NB4 (cell line): ENCODE data around the gene DIS3L2.
A peak's percentile ranks its signal among the peaks of the same experiment; 100 is the strongest.

Experiments
- DNase-seq: peaks from one replicate; pipeline ENCODE4 v3.0.0; 2010; ENCODE audit warnings: low read depth
- H3K4me3 ChIP-seq: one replicate; pipeline ENCODE4 v1.5.1; 2011; ENCODE audit warnings: mild to moderate bottlenecking, low read depth, low read length, moderate library complexity
- MYC ChIP-seq: IDR thresholded peaks from 2 replicates; pipeline ENCODE4 v1.6.1; 2011; ENCODE audit warnings: low read depth, low read length
- POLR2A ChIP-seq: IDR thresholded peaks from 2 replicates; pipeline ENCODE4 v1.6.1; 2011; ENCODE audit warnings: mild to moderate bottlenecking; ENCODE audit not compliant: insufficient read length; ENCODE audit errors: extremely low read depth
- TF ChIP-seq, protein P1 (sequence below): IDR thresholded peaks from 2 replicates; pipeline ENCODE4 v1.6.1; 2011; ENCODE audit warnings: low read depth, low read length
- TF ChIP-seq, protein P2 (sequence below): IDR thresholded peaks from one replicate; pipeline ENCODE4 v1.5.1; 2012; ENCODE audit warnings: low read depth, low read length

Gene DIS3L2

DNA sequence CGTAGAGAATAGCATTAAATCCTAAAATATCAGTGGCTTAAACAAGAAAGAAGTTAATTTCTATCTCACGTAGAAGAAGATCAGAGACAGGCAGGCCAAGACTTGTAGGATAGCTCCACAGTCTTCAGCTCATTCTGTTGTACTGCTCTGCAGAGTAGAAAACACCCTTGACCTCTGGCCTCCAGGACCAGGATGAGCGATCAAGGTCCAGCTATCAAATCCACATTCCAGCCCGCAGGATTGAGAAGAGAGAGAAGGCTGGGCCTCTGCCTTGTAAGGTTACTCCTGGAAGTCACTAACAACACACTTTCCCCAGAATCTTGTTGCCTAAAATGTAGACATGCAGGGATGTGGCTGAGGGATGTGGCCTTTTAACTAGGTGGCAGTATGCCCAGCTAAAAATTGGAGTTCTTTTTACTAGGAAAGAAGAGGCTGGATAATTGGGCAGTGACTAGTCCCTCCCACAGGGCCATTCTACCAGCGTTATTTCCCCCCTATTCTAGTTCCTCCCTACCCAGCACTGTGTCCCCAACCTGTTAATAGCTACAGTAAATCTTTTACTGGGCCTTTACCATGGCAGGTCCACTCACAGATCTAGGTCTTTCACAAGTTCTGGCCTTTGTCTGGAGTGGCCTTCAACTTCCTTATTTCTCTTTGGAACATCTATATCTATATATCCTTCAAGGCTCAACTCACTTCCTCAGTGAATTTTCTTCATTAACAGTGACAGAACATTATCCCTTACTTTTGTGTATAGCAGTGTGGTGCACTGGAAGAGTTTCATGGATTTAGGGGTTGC, 165.0 kb downstream of the DIS3L2 start:
- H3K4me3 ChIP-seq: no peak overlapping the region
- TF ChIP-seq, protein P1, sequence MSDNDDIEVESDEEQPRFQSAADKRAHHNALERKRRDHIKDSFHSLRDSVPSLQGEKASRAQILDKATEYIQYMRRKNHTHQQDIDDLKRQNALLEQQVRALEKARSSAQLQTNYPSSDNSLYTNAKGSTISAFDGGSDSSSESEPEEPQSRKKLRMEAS: no peak
- TF ChIP-seq, protein P2, sequence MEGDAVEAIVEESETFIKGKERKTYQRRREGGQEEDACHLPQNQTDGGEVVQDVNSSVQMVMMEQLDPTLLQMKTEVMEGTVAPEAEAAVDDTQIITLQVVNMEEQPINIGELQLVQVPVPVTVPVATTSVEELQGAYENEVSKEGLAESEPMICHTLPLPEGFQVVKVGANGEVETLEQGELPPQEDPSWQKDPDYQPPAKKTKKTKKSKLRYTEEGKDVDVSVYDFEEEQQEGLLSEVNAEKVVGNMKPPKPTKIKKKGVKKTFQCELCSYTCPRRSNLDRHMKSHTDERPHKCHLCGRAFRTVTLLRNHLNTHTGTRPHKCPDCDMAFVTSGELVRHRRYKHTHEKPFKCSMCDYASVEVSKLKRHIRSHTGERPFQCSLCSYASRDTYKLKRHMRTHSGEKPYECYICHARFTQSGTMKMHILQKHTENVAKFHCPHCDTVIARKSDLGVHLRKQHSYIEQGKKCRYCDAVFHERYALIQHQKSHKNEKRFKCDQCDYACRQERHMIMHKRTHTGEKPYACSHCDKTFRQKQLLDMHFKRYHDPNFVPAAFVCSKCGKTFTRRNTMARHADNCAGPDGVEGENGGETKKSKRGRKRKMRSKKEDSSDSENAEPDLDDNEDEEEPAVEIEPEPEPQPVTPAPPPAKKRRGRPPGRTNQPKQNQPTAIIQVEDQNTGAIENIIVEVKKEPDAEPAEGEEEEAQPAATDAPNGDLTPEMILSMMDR: no peak
- TF ChIP-seq MYC: no peak
- no peak for TF ChIP-seq POLR2A
- DNase-seq: peak; percentile 45

DNA sequence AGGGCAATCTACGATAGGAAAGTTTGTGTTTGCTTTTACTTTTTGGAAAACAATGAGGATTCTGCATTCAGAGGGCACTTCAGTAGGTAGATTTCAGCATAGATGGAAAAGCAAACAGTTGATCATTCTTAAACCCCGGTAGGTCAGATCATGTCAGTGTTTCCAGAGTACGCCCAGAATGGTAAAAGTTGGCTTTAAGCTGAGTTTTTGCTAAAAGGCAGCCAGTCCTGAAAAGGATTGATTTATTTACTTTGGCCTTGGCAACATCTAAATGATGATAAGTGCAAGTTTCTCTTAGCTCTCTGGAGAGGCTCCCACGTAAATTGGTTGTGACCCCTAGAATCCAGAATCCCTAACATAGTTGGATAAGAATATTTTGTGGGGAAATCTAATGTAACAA, 168.0 kb downstream of the DIS3L2 start:
- H3K4me3 ChIP-seq: no peak overlapping the region
- TF ChIP-seq POLR2A: no peak
- DNase-seq: no peak

DNA sequence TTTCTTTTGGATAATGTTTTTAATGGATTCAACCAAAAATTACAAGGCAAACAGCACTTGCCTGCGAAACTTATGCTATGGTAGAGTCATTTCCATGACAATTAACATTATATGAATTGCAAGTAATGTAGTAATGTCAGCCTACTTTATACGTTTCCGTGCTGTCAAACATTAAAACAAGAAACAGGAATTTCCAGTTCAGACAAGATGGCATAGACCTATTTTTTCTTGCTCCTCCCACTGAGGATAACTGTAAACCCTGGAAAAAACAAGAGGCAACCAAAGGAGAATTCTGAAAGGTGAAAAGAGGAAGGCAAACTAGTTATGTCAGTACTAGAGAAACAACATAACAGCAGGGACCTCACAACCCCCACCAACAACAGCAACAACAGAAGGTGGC, 170.7 kb downstream of the DIS3L2 start:
- H3K4me3 ChIP-seq: no peak overlapping the region
- TF ChIP-seq, protein P2: no peak
- TF ChIP-seq MYC (no peak), POLR2A (no peak)
- TF ChIP-seq, protein P1: no peak
- DNase-seq: no peak

DNA sequence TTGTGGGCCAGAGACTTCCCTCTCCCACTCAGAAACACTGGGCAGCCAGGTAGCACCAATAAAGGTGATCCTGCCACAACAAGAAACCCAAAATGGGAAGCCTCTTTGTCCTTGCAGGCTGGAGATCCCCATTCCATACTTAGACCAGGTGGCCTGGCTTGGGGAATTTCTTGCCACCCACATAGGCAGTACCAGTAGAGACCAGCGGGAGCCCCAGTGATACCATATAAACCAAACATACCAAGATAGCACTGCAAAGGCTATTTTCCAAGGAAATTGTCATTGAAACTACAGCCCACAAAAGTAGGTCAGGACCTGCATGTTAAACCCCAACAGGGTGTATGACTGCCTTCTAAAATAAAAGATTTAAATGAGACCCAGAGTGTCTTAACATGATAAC, 171.6 kb downstream of the DIS3L2 start:
- DNase-seq: no peak
- TF ChIP-seq MYC (no peak), POLR2A (no peak)
- TF ChIP-seq, protein P1: no peak
- TF ChIP-seq, protein P2: peak; percentile 1

DNA sequence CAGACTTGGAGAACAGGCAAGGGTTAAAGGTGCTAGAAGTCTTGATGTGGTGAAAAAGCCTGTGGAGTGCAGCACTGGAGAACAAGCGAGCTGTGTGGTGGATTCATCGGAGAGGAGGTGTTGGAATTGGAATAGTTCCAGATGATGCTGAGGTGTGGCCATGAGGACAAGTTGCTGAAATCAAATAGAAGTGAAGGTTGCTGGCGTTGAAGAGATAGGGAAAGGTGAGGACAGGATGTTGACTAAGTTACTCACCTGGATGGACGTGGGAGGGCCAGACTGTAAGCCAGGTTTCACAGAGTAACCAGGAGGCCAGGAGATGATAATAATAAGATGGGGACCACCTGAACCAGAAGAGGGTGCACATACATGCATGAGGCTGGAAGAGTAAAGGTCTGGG, 173.4 kb downstream of the DIS3L2 start:
- DNase-seq: no peak
- TF ChIP-seq, protein P2: no peak
- no peak for TF ChIP-seq MYC
- TF ChIP-seq POLR2A: no peak
- TF ChIP-seq, protein P1: no peak
- H3K4me3 ChIP-seq: no peak overlapping the region

More for the DNA sequence above, 171.6 kb downstream of the DIS3L2 start:
- no peak overlapping the region for H3K4me3 ChIP-seq

DNA sequence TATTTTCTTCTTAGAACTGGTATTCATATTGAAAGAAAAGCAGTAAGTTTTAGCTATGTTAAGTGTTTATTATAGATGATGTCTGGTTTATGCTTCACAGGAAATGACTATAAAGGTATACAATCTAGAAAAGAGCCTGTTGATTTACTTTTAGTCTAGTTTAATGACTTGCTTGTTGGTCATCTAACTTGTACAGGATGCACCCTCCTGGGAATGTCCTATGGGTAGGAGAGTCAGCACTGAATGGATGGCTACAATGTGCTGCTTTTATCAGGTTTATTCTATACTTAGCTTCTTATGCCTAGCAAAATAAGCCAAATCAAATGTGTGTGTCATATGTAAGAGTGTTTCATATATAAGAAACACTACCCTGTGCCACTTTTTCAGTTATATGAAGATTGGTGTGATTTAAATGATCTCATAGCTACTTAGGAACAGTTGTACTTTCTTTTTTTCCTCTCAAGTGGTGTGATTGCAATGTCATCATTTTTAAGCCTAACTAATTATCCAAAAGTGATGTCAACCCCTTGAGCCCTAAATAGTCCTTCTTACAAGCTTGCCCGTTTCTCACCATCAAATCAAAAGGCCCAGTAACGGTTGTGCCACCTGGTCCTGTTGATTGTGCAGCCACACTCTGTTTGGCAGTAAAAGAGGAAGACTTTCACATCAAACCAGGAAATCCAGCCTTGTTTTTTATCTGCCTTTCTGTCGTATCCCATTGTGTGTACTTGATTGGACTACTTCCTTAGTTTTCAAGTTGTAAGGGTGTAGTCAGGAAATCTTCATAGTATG, 176.0 kb downstream of the DIS3L2 start:
- H3K4me3 ChIP-seq: no peak overlapping the region
- TF ChIP-seq, protein P1: no peak
- TF ChIP-seq POLR2A (no peak), MYC (no peak)
- TF ChIP-seq, protein P2: no peak
- DNase-seq: no peak
